ENCODE measurements around the gene FREM3.
"Not testable (repeated sequence)": the region's sequence is repeated elsewhere in the genome, so short reads cannot be mapped to it uniquely, and the experiment has no call there.

Gene FREM3

DNA sequence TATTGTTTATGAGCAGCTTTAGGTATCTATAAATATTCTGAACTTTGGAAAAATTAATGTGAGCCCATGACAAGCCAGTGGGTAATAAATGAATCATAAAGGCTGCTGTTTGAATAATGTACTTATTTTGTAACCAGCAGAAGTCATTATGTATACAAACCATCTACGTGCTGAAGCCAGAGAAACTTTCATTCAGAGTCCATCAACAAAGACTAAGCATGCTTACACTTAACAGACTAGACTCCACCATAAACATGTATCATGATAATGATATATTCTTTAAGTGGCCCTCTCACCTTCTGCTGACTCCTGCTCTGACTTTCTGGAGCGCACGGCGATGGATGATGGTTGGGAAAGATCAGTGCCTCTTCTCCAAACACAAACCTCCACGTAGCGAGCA lies 114.9 kb downstream of the FREM3 start:
- no peak for DNase-seq (ENCODE audit: low read depth in 2 of 3, low spot score in 1 of 3)

GRCh38 chr4:143581331-143581946 lies 119.0 kb downstream of the FREM3 start:
- no peak for DNase-seq (ENCODE audit: low read depth in 2 of 3, low spot score in 1 of 3)

DNA sequence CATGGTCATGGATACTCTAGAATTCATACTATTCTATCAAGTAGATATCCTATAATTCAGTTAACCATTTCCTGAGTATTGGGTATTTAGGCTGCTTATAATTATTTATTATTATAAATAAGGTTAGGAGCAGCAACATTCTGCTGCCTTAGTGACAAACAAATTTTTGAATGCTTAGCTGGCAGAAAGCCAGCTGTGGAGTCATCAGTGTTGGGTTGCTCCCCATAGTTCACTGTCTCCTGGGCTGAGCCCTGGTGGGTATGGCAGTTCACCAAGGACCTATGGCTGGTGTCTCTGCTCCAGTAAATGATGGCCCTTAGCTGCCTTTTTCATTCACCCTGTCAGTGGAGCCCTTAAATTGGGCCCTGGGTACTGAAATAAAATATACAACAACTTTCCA lies 125.1 kb downstream of the FREM3 start:
- DNase-seq (ENCODE audit: low read depth in 2 of 3, low spot score in 1 of 3), result no peak

- no peak for DNase-seq (ENCODE audit: low read depth in 2 of 3, low spot score in 1 of 3)
Observed at GRCh38 chr4:143564472-143564871, 136.0 kb downstream of the FREM3 start.

DNA sequence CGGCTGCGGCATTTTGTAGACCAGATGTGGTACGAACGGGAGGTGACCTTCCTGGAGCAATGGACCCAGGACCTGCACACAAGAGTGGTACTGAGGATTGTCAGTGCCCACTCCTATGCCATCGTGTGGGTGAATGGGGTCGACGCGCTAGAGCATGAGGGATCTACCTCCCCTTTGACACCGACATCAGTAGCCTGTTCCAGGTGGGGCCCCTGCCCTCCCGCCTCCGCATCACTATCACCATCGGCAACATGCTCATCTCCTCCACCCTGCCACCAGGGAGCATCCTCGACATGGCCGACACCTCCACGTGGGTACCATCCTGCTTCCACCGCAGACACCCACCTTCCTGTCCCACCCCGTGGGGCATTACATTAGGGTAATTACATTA lies 140.7 kb downstream of the FREM3 start:
- DNase-seq (ENCODE audit: low read depth in 2 of 3, low spot score in 1 of 3), result peak in 2 of 3 donors; percentile 2 to 27

- peak; percentile 34 to 53 (median 46) for DNase-seq (ENCODE audit: low read depth in 2 of 3, low spot score in 1 of 3)
Observed at GRCh38 chr4:143558823-143559756, 141.4 kb downstream of the FREM3 start.

DNA sequence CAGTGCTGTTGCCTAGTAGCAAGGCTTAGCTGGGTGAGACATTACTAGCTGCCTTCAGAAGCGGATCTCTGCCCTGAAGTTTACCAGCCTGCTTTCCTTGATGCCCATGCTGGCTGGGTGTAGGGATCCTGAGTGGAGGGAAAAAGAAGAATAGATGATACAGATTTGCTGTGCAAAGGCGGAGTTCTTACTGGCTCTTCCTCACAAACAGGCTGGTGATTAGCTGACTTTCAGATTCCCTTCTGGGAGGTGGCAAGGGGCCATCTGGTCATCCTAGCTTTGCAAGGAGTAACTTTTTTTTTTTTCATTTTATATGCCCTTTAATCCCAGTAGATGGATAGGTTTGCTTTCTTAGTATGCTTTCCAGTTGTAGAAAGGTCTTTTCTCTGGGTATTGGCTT lies 142.2 kb downstream of the FREM3 start:
- DNase-seq (ENCODE audit: low read depth in 2 of 3, low spot score in 1 of 3), result no peak

DNA sequence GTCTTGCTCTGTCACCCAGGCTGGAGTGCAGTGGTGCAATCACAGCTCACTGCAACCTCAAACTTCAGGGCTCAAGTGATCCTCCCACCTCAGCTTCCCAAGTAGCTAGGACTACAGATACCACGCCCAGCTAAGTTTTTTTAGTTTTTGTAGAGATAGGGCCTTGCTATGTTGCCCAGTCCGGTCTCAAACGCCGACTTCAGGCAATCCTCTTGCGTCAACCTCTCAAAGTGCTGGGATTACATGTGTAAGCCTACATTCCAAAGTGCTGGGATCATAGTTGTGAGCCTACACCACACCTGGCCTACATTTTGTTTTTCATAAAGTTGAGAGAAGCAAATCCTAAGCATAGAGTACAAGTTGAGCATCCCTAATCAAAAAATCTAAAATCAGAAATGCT lies 144.8 kb downstream of the FREM3 start:
- no peak for DNase-seq (ENCODE audit: low read depth in 2 of 3, low spot score in 1 of 3)

DNA sequence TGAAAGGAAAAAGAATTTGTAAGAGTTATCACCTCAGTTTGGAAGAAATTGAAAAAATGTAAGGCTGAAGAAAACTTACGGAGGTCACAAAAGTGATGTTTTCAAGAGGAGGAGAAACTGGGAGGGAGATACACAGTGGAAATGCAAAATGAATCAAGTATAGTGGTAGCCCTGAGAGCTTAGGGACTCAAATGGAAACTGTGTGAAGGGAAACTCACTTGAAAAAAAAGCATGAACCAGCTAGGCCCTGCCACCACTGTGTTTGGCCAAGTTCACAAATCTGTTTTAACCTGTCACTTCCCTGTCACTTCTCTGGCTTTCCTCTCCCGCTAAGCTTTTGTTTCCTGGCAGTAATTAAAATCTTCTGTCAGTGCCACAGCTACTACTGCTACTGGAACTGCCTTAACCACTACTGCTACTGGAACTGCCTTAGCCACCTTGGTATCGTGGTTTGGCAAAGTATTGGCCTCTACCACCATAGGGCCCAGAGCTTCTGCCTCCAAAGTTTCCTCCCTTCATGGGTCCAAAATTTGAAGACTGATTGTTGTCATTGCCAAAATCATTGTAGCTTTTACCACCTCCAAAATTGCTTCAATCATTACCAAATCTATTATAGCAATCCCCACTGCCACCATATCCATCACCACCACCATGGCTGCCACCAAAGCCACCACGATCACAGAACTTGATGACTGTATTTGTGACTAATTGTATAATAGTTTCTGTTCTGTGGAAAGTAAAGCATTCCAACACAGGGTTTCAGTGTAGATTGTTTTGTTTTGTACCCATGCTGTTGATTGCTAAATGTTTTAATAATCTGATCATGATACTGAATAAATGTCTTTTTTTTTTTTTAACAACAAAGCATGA lies 145.5 kb downstream of the FREM3 start:
- DNase-seq (ENCODE audit: low read depth in 2 of 3, low spot score in 1 of 3), result peak in 1 of 3 donors; percentile 12

DNA sequence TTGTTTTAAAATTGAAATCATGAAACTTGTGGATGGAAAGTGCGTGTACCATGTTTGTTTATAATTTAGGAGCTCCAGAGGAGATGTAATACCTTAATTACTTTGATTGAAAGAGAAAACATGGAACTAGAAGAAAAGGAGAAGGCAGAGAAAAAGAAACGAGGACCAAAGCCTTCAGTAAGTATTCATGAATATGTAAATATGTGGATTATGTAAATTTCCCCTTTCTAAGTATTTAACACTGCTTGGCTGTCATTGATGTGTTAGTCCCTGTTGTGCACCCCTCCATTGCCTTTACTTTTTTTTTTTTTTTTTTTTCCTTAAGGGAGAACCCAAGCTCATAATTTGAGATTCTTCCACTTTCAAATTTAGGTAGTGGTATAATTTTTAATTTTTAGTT lies 150.5 kb downstream of the FREM3 start:
- no peak for DNase-seq (ENCODE audit: low read depth in 2 of 3, low spot score in 1 of 3)

- no peak for DNase-seq (ENCODE audit: low read depth in 2 of 3, low spot score in 1 of 3)
Observed at GRCh38 chr4:143539670-143540023, 160.8 kb downstream of the FREM3 start.

DNA sequence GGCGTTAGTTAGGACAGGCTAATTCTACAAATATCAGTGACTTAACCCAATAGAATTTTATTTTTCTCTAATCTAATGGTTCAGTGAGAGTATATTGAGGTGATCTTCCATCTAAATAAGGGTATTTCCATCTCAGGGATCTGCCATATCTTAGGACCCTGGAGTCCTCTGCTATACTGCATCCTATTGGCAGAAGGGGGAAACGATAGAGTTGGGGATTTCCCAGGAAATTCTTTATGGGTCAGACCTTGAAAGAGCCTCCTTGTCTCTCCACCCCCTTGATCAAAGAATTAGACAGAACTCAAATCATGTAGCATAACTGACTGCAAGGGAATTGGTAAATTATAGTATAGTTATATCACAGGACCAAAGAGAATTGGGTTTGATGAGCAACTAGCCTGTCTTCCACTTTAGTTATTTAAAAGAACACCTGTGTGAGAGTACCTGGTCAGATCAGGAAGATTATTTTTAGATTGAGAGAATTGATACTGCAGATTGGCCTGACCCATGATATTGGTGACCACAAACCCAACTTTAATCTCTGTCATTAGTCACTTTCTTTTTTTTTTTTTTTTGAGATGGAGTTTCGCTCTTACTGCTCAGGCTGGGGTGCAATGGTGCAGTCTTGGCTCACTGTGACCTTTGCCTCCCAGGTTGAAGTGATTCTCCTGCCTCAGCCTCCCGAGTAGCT lies 161.4 kb downstream of the FREM3 start:
- DNase-seq (ENCODE audit: low read depth in 2 of 3, low spot score in 1 of 3), result no peak

DNA sequence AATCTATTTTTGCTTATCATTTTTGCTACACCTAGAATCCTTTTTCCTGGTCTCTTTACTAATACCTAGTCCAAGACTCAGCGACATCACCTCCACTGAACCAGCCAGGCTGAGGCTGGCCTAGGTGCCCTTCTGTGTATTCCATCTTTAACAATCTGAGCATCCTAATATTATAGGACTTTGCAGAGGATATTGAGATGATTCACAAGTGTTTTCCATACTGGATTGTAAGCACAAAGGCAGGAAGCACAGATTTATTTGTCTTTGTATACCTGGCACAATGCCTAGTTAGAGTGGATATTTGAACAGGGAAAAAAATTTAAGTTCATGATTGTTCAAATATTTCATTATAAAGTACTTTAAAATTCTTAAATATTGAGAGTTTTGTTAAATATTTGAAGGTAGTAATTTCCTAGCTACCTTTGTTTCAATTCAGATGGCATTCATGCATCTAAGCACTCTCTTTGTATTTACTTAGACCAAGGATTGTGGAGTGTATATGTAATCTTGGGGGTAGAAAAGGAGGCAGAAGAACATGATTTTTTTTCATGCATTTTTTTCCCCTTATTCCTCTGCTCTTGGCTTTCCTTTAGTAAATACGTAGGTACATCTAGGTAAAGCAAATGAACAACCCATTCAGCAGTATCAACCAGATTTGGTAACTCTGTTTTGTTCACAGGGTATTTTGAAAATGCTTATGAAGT lies 168.5 kb downstream of the FREM3 start:
- no peak for DNase-seq (ENCODE audit: low read depth in 2 of 3, low spot score in 1 of 3)

- DNase-seq (ENCODE audit: low read depth in 2 of 3, low spot score in 1 of 3), result no peak
Observed at GRCh38 chr4:143531380-143531779, 169.1 kb downstream of the FREM3 start.

GRCh38 chr4:143528046-143528445 lies 172.4 kb downstream of the FREM3 start:
- not testable (repeated sequence) for DNase-seq (ENCODE audit: low read depth in 2 of 3, low spot score in 1 of 3)
